Measurements from ENCODE around the gene NSDHL. TPM values are rescaled to one million over a fixed set of nuclear protein-coding genes. Genes with fewer than 3 reads are reported as not detected.
A peak's percentile ranks its signal among the peaks of the same experiment; 100 is the strongest.

Gene NSDHL
- total RNA-seq, 1 donor from 2014 or later, result 15.9 TPM

DNA sequence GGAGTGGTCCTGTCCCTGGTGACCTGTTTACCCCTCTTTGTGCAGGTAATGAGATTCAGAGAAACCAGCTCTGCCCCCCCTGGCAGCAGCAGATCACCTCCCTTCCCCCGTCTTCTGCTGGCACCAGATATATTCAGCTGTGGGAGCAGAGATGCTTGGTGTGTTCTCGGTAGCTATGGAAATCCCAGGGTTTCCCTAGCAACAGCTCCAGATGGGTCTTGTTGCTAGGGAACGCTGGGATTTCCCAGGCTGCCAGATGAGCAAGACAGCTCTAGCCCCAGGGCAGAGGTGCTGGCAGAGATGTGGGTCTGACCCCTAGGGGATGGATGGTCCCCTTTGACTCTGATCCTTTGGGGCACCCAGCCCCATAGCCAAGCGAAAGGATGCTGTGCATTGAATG lies 20.5 kb upstream of the NSDHL start:
- Histone ChIP-seq H3K27me3 (no peaks in the 10 kb centered on the region), H3K9ac (no peak overlapping the region), H3K4me2 (no peak overlapping the region), H3K4me3 (no peak overlapping the region), H3K79me2 (ENCODE audit: low read depth) (no peaks in the 10 kb centered on the region), H3K9me3 (ENCODE audit: low read depth) (no peaks in the 10 kb centered on the region), H3K36me3 (no peaks in the 10 kb centered on the region), H2AFZ (replicated peaks) (no peak overlapping the region), H3K4me1 (no peaks in the 10 kb centered on the region), H4K20me1 (ENCODE audit: low read depth) (no peaks in the 10 kb centered on the region), H3K27ac (no peak overlapping the region), H3F3A (ENCODE audit: low read depth) (no peaks in the 10 kb centered on the region)
- Mint-ChIP-seq H3K27me3 (ENCODE audit: insufficient read depth, low read depth) (no peaks in the 10 kb centered on the region), H3K4me1 (peaks cover 6% of the 10 kb centered on the region), H3K9me3 (no peaks in the 10 kb centered on the region), H3K4me3 (no peak overlapping the region), H3K27ac (peak overlapping the region; percentile 30), H3K36me3 (no peaks in the 10 kb centered on the region)
- TF ChIP-seq EZH2 (IDR thresholded peaks at IDR 0.05) (no peak), EZH2phosphoT487 (IDR thresholded peaks at IDR 0.05) (no peak)
- TF ChIP-seq, protein P1, sequence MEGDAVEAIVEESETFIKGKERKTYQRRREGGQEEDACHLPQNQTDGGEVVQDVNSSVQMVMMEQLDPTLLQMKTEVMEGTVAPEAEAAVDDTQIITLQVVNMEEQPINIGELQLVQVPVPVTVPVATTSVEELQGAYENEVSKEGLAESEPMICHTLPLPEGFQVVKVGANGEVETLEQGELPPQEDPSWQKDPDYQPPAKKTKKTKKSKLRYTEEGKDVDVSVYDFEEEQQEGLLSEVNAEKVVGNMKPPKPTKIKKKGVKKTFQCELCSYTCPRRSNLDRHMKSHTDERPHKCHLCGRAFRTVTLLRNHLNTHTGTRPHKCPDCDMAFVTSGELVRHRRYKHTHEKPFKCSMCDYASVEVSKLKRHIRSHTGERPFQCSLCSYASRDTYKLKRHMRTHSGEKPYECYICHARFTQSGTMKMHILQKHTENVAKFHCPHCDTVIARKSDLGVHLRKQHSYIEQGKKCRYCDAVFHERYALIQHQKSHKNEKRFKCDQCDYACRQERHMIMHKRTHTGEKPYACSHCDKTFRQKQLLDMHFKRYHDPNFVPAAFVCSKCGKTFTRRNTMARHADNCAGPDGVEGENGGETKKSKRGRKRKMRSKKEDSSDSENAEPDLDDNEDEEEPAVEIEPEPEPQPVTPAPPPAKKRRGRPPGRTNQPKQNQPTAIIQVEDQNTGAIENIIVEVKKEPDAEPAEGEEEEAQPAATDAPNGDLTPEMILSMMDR (IDR thresholded peaks at IDR 0.05), result no peak
- DNase-seq (ENCODE audit: low spot score), result peak; percentile 42

DNA sequence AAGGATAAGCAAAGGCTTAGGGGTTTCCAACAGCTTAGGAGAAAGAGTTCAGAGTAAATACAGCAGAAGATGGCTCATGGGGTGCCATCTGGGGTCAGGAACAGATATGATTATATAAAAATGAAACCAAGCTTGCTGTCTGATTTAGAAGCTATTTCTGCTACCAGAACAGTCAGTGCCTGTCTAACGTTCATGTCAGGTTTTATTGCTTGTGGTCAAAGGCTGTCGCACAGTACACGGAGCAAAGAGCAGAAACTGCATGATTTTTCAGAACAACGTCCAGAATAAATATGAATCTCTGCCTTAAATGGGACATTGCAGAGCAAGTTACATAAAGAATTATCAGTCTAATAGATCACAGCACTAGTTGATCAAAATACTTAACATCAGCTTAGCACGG lies 17.7 kb upstream of the NSDHL start:
- no peaks in the 10 kb centered on the region for H3F3A ChIP-seq (ENCODE audit: low read depth)
- Mint-ChIP-seq H3K4me1 (peaks cover 6% of the 10 kb centered on the region), H3K36me3 (no peaks in the 10 kb centered on the region), H3K9me3 (no peaks in the 10 kb centered on the region), H3K27me3 (ENCODE audit: insufficient read depth, low read depth) (no peaks in the 10 kb centered on the region), H3K27ac (no peak overlapping the region), H3K4me3 (no peak overlapping the region)
- no peaks in the 10 kb centered on the region for H3K27me3 ChIP-seq
- H4K20me1 ChIP-seq (ENCODE audit: low read depth), result no peaks in the 10 kb centered on the region
- H3K27ac ChIP-seq, result no peak overlapping the region
- no peaks in the 10 kb centered on the region for H3K4me1 ChIP-seq
- H3K36me3 ChIP-seq, result no peaks in the 10 kb centered on the region
- no peak overlapping the region for H3K4me3 ChIP-seq
- H3K79me2 ChIP-seq (ENCODE audit: low read depth), result no peaks in the 10 kb centered on the region
- TF ChIP-seq EZH2 (IDR thresholded peaks at IDR 0.05) (no peak), EZH2phosphoT487 (IDR thresholded peaks at IDR 0.05) (no peak)
- TF ChIP-seq, protein P1 (IDR thresholded peaks at IDR 0.05), result no peak
- H2AFZ ChIP-seq (replicated peaks), result no peak overlapping the region
- H3K4me2 ChIP-seq, result no peak overlapping the region
- no peaks in the 10 kb centered on the region for H3K9me3 ChIP-seq (ENCODE audit: low read depth)
- no peak overlapping the region for H3K9ac ChIP-seq
- DNase-seq (ENCODE audit: low spot score), result no peak

DNA sequence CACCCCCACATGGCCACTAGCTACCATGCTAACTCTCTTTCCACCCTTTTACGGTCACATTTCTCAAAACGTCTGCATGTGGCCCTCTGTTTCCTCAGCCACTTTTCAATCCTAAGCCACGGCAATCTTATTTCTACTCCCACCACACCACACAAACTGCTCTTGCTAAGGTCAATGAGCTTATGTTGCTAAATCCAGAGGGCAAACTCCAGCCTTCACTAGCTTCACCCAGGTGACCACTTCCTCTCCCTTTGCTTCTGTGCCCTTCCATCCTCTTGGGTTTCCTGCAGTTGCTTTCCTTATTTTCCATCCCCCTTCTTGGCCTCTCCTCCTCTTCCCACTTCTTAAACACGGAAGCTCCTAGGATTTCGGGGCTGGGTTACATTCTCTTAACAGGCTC lies 16.8 kb upstream of the NSDHL start:
- Histone ChIP-seq H3K4me3 (no peak overlapping the region), H3K4me1 (no peaks in the 10 kb centered on the region), H3F3A (ENCODE audit: low read depth) (no peaks in the 10 kb centered on the region), H3K36me3 (no peaks in the 10 kb centered on the region), H4K20me1 (ENCODE audit: low read depth) (no peaks in the 10 kb centered on the region), H3K9ac (no peak overlapping the region), H3K4me2 (no peak overlapping the region), H2AFZ (replicated peaks) (no peak overlapping the region), H3K27ac (no peak overlapping the region), H3K79me2 (ENCODE audit: low read depth) (no peaks in the 10 kb centered on the region), H3K9me3 (ENCODE audit: low read depth) (no peaks in the 10 kb centered on the region), H3K27me3 (no peaks in the 10 kb centered on the region)
- TF ChIP-seq, protein P1 (IDR thresholded peaks at IDR 0.05), result no peak
- no peak for TF ChIP-seq EZH2phosphoT487 (IDR thresholded peaks at IDR 0.05)
- TF ChIP-seq EZH2 (IDR thresholded peaks at IDR 0.05), result no peak
- Mint-ChIP-seq H3K27me3 (ENCODE audit: insufficient read depth, low read depth) (no peaks in the 10 kb centered on the region), H3K4me3 (no peak overlapping the region), H3K9me3 (no peaks in the 10 kb centered on the region), H3K36me3 (no peaks in the 10 kb centered on the region), H3K4me1 (peaks cover 6% of the 10 kb centered on the region), H3K27ac (no peak overlapping the region)
- DNase-seq (ENCODE audit: low spot score), result no peak
